HG02884 (cell line): ENCODE results near the gene STXBP2.

ENCODE experiments used
- ATAC-seq: cut with Tn5 transposase; IDR thresholded peaks from one replicate; pipeline ENCODE4 v1.9.1; 2021; ENCODE audit warnings: mild to moderate bottlenecking, moderate library complexity; ENCODE audit not compliant: unreplicated experiment

Gene STXBP2

DNA sequence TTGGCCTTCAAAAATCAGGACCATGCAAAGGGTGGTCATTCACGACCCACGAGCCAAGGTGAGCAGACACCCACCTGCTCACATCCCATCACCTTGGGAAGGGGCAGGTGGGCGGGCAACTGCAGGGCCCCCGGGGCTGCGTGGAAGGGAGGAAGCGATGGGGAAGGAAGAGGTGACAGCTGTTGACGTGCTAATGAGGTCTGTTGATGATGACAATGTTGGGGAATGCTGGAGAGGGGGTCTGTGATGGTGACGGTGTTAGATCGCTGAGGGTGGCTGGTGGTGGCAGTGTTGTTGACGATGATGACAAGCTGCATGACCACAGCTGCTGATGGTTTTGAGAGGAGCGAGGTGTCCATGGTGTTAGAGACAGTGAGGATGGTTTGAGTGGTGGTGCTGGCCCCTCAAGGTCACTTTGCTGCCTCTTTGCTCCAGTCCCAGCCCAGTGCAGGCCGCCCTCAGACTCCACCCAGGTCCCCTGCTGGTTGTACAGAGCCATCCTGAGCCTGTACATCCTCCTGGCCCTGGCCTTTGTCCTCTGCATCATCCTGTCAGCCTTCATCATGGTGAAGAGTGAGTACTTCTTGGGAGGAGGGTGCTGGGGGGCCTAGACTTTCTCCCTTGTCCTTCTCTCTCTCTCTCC lies 40.9 kb downstream of the STXBP2 start:
- ATAC-seq, result no peak

DNA sequence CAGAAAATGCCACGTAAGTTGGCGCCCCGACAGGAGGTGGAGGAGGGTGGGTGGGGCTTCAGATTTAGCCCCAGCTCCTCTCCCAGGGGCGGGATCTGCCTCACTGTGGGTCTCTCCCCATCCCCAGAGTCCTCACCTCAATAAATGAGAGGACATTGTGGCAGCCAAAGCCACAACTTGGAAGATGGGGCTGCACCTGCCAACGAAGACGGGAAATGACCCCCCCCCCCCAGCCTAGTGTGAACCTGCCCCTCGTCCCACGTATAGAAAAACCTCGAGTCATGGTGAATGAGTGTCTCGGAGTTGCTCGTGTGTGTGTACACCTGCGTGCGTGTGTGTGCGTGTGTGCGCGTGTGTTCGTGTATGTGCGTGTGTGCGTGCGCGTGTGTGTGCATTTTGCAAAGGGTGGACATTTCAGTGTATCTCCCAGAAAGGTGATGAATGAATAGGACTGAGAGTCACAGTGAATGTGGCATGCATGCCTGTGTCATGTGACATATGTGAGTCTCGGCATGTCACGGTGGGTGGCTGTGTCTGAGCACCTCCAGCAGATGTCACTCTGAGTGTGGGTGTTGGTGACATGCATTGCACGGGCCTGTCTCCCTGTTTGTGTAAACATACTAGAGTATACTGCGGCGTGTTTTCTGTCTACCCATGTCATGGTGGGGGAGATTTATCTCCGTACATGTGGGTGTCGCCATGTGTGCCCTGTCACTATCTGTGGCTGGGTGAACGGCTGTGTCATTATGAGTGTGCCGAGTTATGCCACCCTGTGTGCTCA lies 42.3 kb downstream of the STXBP2 start:
- no peak for ATAC-seq

- no peak for ATAC-seq
Measured at GRCh38 chr19:7679771-7680605, 43.1 kb downstream of the STXBP2 start.

GRCh38 chr19:7680606-7681339 lies 43.9 kb downstream of the STXBP2 start, which contains the start of gene TRAPPC5:
TSS of gene TRAPPC5 (plus strand) at chr19:7680833. CDS start at chr19:7682254, 1,421 bp downstream.
- no peak for ATAC-seq

GRCh38 chr19:7681340-7682174 lies 44.6 kb downstream of the STXBP2 start:
- ATAC-seq, result no peak

DNA sequence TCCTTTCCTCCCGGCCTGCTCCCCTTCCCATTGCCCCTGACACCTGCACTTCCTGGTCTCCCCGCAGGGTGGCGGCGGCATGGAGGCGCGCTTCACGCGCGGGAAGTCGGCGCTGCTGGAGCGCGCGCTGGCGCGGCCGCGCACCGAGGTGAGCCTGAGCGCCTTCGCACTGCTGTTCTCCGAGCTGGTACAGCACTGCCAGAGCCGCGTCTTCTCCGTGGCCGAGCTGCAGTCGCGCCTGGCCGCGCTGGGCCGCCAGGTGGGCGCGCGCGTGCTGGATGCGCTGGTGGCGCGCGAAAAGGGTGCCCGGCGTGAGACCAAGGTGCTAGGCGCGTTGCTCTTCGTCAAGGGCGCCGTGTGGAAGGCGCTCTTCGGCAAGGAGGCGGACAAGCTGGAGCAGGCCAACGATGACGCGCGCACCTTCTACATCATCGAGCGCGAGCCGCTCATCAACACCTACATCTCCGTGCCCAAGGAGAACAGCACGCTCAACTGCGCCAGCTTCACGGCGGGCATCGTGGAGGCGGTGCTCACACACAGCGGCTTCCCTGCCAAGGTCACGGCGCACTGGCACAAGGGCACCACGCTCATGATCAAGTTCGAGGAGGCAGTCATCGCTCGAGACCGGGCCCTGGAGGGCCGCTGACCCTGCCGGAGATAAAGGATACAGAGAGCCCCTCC lies 45.4 kb downstream of the STXBP2 start:
- no peak for ATAC-seq

DNA sequence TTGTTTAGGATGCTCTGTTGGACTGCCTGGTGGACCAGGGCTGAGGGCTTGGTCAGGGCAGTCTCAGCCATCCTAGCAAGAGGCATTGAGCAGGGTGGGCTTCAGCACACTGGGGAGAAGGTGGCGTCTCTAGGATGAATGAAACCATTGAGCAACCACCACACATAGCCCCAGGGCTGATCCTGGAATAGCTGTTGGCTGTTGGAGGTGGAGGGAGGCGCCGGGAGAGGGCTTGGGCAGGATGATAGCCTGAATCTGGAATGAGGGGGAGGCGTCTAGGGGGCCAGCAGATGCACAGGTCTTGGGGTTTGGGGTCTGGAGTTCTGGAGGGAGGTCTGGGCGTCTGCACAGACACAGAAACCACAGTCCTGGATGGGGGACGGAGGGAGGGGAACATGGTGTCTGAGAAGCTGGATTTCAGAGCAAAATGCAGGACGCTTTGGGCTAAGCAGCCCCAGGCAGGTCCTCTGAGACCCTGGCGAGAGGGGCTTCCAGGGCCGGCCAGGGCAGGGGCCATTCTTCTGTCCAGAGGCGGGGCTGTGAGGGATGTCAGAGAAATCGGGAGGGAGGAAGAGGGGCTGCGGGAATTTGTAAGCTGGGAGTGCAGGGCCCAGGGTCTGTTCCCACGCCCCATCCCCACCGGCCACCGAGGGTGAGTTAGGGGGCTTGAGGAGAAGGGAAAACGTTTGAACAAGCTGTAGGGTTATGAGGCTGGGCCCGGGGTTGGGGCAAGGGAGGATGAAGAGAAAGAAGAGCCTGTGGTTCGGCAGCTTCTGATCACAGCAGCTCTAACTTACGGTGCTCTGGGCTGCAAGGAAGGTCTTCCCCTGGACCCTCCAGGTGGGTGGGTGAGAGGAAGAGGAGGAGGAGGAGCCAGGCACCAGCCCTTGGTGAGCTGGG lies 48.9 kb downstream of the STXBP2 start:
- no peak for ATAC-seq

DNA sequence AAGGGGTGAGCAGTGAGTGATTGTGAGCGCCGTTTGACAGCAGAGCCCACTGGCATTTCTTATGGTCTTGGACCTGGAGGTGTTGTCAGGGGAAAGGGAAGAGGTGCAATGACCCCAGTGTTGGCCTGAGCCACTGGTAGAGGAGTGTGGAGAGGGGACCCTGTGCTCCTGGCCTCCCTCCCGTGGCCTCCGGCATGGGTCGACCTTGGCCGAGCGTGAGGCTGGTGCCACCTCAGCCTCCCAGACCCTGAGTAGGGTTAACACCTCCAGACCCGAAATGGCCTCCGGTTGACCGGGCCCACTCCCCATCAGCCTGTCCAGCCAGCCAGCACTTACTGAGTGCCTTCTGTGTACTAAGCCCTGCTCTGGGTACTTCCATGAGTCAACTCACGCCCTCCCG lies 50.3 kb downstream of the STXBP2 start:
- ATAC-seq, result no peak

- no peak for ATAC-seq
Measured at GRCh38 chr19:7689165-7689564, 52.3 kb downstream of the STXBP2 start.

GRCh38 chr19:7690779-7691258 lies 53.9 kb downstream of the STXBP2 start:
- no peak for ATAC-seq

- no peak for ATAC-seq
Measured at GRCh38 chr19:7691497-7691896, 54.6 kb downstream of the STXBP2 start.

- ATAC-seq, result no peak
Measured at GRCh38 chr19:7692417-7693088, 55.6 kb downstream of the STXBP2 start.

DNA sequence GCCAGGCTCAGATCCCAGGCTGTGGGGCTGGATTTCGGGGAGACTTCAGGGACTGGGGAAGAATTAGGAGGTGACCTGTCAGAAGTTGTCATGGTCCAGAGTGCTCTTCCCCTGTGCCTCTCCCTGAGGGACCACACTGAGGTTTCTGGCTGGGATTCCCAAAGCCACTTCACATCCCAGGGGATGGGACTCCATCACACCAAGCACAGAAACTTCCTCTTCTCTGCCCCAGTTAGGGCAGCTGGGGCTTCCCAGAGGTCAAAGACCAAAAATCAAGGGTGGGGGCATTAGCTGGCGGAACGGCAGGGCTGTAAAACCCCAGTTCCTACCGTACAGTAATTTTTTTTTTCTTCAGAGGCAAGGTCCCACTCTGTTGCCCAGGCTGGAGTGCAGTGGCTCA lies 57.6 kb downstream of the STXBP2 start:
- no peak for ATAC-seq
